GM12874 (cell line): ENCODE measurements around the gene NPAS3.

Experiments used
- CTCF ChIP-seq: IDR thresholded peaks from 2 replicates; pipeline ENCODE4 v1.5.1; 2011; ENCODE audit warnings: low read depth, mild to moderate bottlenecking, control low read depth, low read length, moderate library complexity; ENCODE audit not compliant: insufficient read depth

NPAS3 gene

GRCh38 chr14:33323979-33324378 lies 385.3 kb downstream of the NPAS3 start:
- TF ChIP-seq CTCF, result no peak

- TF ChIP-seq CTCF, result no peak
Observed at GRCh38 chr14:33331176-33331949, 392.7 kb downstream of the NPAS3 start.

GRCh38 chr14:33332497-33332896 lies 393.8 kb downstream of the NPAS3 start:
- no peak for TF ChIP-seq CTCF

GRCh38 chr14:33335366-33335765 lies 396.7 kb downstream of the NPAS3 start:
- TF ChIP-seq CTCF, result no peak

GRCh38 chr14:33342299-33342974 lies 403.8 kb downstream of the NPAS3 start:
- no peak for TF ChIP-seq CTCF

- no peak for TF ChIP-seq CTCF
Observed at GRCh38 chr14:33343016-33343415, 404.3 kb downstream of the NPAS3 start.

- no peak for TF ChIP-seq CTCF
Observed at GRCh38 chr14:33347796-33348195, 409.1 kb downstream of the NPAS3 start.
